OCI-LY7 (cell line): ENCODE data around the gene ORC1.

Source experiments
- CTCF ChIP-seq: fragments of 200-600 bp; sonication (generic); conservative IDR thresholded peaks from 2 replicates; pipeline ENCODE4 v1.5.1; 2014; ENCODE audit warnings: mild to moderate bottlenecking, antibody characterized with exemption, low read length, moderate library complexity, mixed read lengths
- EZH2phosphoT487 ChIP-seq: fragments of 200-600 bp; sonication (generic); IDR thresholded peaks from 2 replicates; pipeline ENCODE4 v1.6.1; 2018; ENCODE audit warnings: low read depth, borderline replicate concordance, mild to moderate bottlenecking, mixed run types, antibody characterized with exemption, low read length, moderate library complexity, mixed read lengths

GRCh38 chr1:52420713-52421112 is 16.5 kb upstream of the ORC1 start:
- TF ChIP-seq CTCF (no peak), EZH2phosphoT487 (no peak)
